GM10248 (cell line): ENCODE measurements around the gene ZNF497.

Experiments used
- CTCF ChIA-PET: fragments of 300-600 bp; sonication (Branson Sonifier 250); formaldehyde crosslinking; extraction: SDS; loops from one replicate; lab custom pipeline; 2021; ENCODE audit warnings: antibody characterized with exemption; lab: Yijun Ruan, JAX
- POLR2A ChIA-PET: fragments of 350-650 bp; sonication (Branson Sonifier 250); formaldehyde crosslinking; extraction: SDS; loops from one replicate; lab custom pipeline; 2020; ENCODE audit warnings: antibody characterized with exemption; lab: Yijun Ruan, JAX
- DNase-seq: peaks from one replicate; pipeline ENCODE4 v3.0.0; 2012; ENCODE audit errors: extremely low spot score
- CTCF ChIP-seq: IDR thresholded peaks from 2 replicates; pipeline ENCODE4 v1.5.1; 2012; ENCODE audit warnings: mild to moderate bottlenecking, low read depth; ENCODE audit errors: extremely low read depth, missing control alignments, control extremely low read depth

The ZNF497 gene

GRCh38 chr19:58367698-58368454 lies 5.3 kb upstream of the ZNF497 start:
- TF ChIP-seq CTCF = no peak
- POLR2A ChIA-PET = no interaction called here
- CTCF ChIA-PET = no interaction called here
- no peak for DNase-seq

- POLR2A ChIA-PET = no interaction called here
- no peak for DNase-seq
Observed at GRCh38 chr19:58366585-58367430, 4.3 kb upstream of the ZNF497 start.

GRCh38 chr19:58364146-58364545 lies 1.6 kb upstream of the ZNF497 start:
- DNase-seq = no peak
- ChIA-PET POLR2A (interaction anchor here (0.8 kb wide), 1 partner anchor 10 kb away, joined by 3 read pairs; no protein-coding TSS in a partner anchor), CTCF (interaction anchor here (1.7 to 3.2 kb wide), 5 partner anchors 10 to 155 kb away, joined by 3 to 12 read pairs (median 7); partner anchors contain the start of gene ZBTB45)
- TF ChIP-seq CTCF = no peak

More at GRCh38 chr19:58366585-58367430, 4.3 kb upstream of the ZNF497 start:
- CTCF ChIA-PET = no interaction called here
- TF ChIP-seq CTCF = no peak

GRCh38 chr19:58361900-58362271 lies 665 bp downstream of the ZNF497 start:
- no peak for TF ChIP-seq CTCF
- DNase-seq = peak; percentile 68
- POLR2A ChIA-PET = interaction anchor here (1.0 kb wide), 2 partner anchors 10 to 57 kb away, joined by 3 to 9 read pairs; partner anchors contain the start of gene ERVK3-1
- CTCF ChIA-PET = interaction anchor here (0.6 to 3.2 kb wide), 11 partner anchors 11 to 158 kb away, joined by 3 to 14 read pairs (median 5); partner anchors contain the start of genes ZBTB45, ZNF132 and ZSCAN22

- no peak for TF ChIP-seq CTCF
- CTCF ChIA-PET = no interaction called here
- POLR2A ChIA-PET = no interaction called here
- no peak for DNase-seq
Observed at GRCh38 chr19:58357481-58358145, 4.9 kb downstream of the ZNF497 start.
